ENCODE results near the gene HSP90AA1. TPM values are rescaled to one million over a fixed set of nuclear protein-coding genes. Genes with fewer than 3 reads are reported as not detected.
"Not testable (repeated sequence)": the region's sequence is repeated elsewhere in the genome, so short reads cannot be mapped to it uniquely, and the experiment has no call there.

HSP90AA1 gene
- total RNA-seq, 1 donor from 2014 or later = 120 TPM

GRCh38 chr14:102079700-102079979 is 7.2 kb downstream of the HSP90AA1 start:
- Histone ChIP-seq H3K4me1 (peaks cover 5 to 25% of the 10 kb centered on the region in 2 donors), H3K36me3 (peaks cover 56 to 58% of the 10 kb centered on the region in 2 donors), H3K27me3 (no peaks in the 10 kb centered on the region), H3K4me3 (no peak overlapping the region), H3K27ac (no peak overlapping the region), H3K9me3 (no peaks in the 10 kb centered on the region)
- TF ChIP-seq CTCF (IDR thresholded peaks at IDR 0.05) = no peak
- DNase-seq (ENCODE audit: low spot score in 2 of 2) = no peak
- intact Hi-C loops (cut with DNase I) = no loop called here

- Histone ChIP-seq H3K27me3 (no peaks in the 10 kb centered on the region), H3K9me3 (no peaks in the 10 kb centered on the region), H3K4me3 (no peak overlapping the region), H3K4me1 (peaks cover 5 to 21% of the 10 kb centered on the region in 2 donors), H3K36me3 (peaks cover 51 to 52% of the 10 kb centered on the region in 2 donors), H3K27ac (no peak overlapping the region)
- no peak for TF ChIP-seq CTCF (IDR thresholded peaks at IDR 0.05)
- DNase-seq (ENCODE audit: low spot score in 2 of 2) = no peak
- intact Hi-C loops (cut with DNase I) = no loop called here
Observed at GRCh38 chr14:102078831-102079699, 7.8 kb downstream of the HSP90AA1 start.

GRCh38 chr14:102078361-102078791 is 8.5 kb downstream of the HSP90AA1 start:
- peaks cover 44 to 46% of the 10 kb centered on the region in 2 donors for H3K36me3 ChIP-seq
- H3K27me3 ChIP-seq; H3K4me3 ChIP-seq; DNase-seq (ENCODE audit: low spot score in 2 of 2); intact Hi-C loops (cut with DNase I); H3K27ac ChIP-seq; H3K9me3 ChIP-seq: not testable (repeated sequence)
- H3K4me1 ChIP-seq = peaks cover 3 to 14% of the 10 kb centered on the region in 2 donors

- H3K36me3 ChIP-seq = peaks cover 34 to 35% of the 10 kb centered on the region in 2 donors
- H3K9me3 ChIP-seq = no peaks in the 10 kb centered on the region
- H3K4me1 ChIP-seq = peaks cover 0 to 4% of the 10 kb centered on the region in 2 donors
- intact Hi-C loops (cut with DNase I) = no loop called here
- TF ChIP-seq CTCF (IDR thresholded peaks at IDR 0.05) = no peak
- DNase-seq (ENCODE audit: low spot score in 2 of 2) = no peak
- no peak overlapping the region for H3K4me3 ChIP-seq
- no peak overlapping the region for H3K27ac ChIP-seq
- H3K27me3 ChIP-seq = no peaks in the 10 kb centered on the region
Observed at GRCh38 chr14:102077382-102077709, 9.5 kb downstream of the HSP90AA1 start.

GRCh38 chr14:102075155-102075554 is 11.7 kb downstream of the HSP90AA1 start:
- no peaks in the 10 kb centered on the region for H3K9me3 ChIP-seq
- no peak for TF ChIP-seq CTCF (IDR thresholded peaks at IDR 0.05)
- no peak overlapping the region for H3K27ac ChIP-seq
- peaks cover 12 to 13% of the 10 kb centered on the region in 2 donors for H3K36me3 ChIP-seq
- H3K27me3 ChIP-seq = no peaks in the 10 kb centered on the region
- DNase-seq (ENCODE audit: low spot score in 2 of 2) = no peak
- intact Hi-C loops (cut with DNase I) = no loop called here
- no peaks in the 10 kb centered on the region for H3K4me1 ChIP-seq
- no peak overlapping the region for H3K4me3 ChIP-seq

- Histone ChIP-seq H3K27ac (no peak overlapping the region), H3K27me3 (no peaks in the 10 kb centered on the region), H3K36me3 (peaks cover 7 to 8% of the 10 kb centered on the region in 2 donors), H3K4me3 (no peak overlapping the region), H3K4me1 (no peaks in the 10 kb centered on the region), H3K9me3 (no peaks in the 10 kb centered on the region)
- intact Hi-C loops (cut with DNase I) = no loop called here
- no peak for TF ChIP-seq CTCF (IDR thresholded peaks at IDR 0.05)
- DNase-seq (ENCODE audit: low spot score in 2 of 2) = no peak
Observed at GRCh38 chr14:102074415-102074964, 12.4 kb downstream of the HSP90AA1 start.

Data from ascending aorta (tissue), 2 donors.